H1 (cell line): ENCODE results near the gene ATP1B3. TPM values are rescaled to one million over a fixed set of nuclear protein-coding genes. Genes with fewer than 3 reads are reported as not detected.

Source experiments
- CTCF ChIA-PET: fragments of 300-600 bp; sonication (Branson Sonifier 250); formaldehyde crosslinking; loops from one replicate; lab custom pipeline; 2021; ENCODE audit not compliant: partially characterized antibody; lab: Charles Lee
- POLR2A ChIA-PET: fragments of 300-600 bp; sonication (Branson Sonifier 250); formaldehyde crosslinking; loops from one replicate; lab custom pipeline; 2021; ENCODE audit warnings: inconsistent platforms; ENCODE audit not compliant: partially characterized antibody; lab: Charles Lee
- DNase-seq, 2 experiments: peaks; one replicate each; pipeline versions ENCODE4 v3.0.0 to v3.0.0-alpha.2; 2010 to 2022; ENCODE audit warnings: low spot score in 2 of 2, low read depth in 1 of 2, mixed read lengths in 1 of 2
- FAIRE-seq: peaks from 2 replicates; lab custom pipeline; 2011; peaks lifted over from hg19 to GRCh38; lab: Jason Lieb, UNC
- H2AFZ ChIP-seq: 2 replicates; pipeline ENCODE4 v1.8.1; 2012; ENCODE audit warnings: low read length, inconsistent platforms
- H2AK5ac ChIP-seq: 2 replicates; pipeline ENCODE4 v1.6.1; 2013; ENCODE audit warnings: low read depth, low read length
- H2BK120ac ChIP-seq: replicated peaks from 2 replicates; pipeline ENCODE3; 2013; ENCODE audit warnings: low read depth, low read length, inconsistent platforms
- H2BK12ac ChIP-seq: 2 replicates; pipeline ENCODE4 v1.6.1; 2013; ENCODE audit warnings: low read depth, low read length
- H2BK15ac ChIP-seq: 2 replicates; pipeline ENCODE4 v1.6.1; 2013; ENCODE audit warnings: low read length
- H2BK20ac ChIP-seq: 2 replicates; pipeline ENCODE4 v1.6.1; 2013; ENCODE audit warnings: low read length
- H2BK5ac ChIP-seq: 2 replicates; pipeline ENCODE4 v1.6.1; 2013; ENCODE audit warnings: low read depth, low read length
- H3K14ac ChIP-seq: 2 replicates; pipeline ENCODE4 v1.6.1; 2013; ENCODE audit warnings: inconsistent platforms; ENCODE audit not compliant: insufficient read length
- H3K18ac ChIP-seq: 2 replicates; pipeline ENCODE4 v1.6.1; 2013; ENCODE audit warnings: low read length; ENCODE audit errors: extremely low read depth
- H3K23ac ChIP-seq: 2 replicates; pipeline ENCODE4 v1.6.1; 2013; ENCODE audit warnings: inconsistent platforms; ENCODE audit not compliant: insufficient read length
- H3K23me2 ChIP-seq: 2 replicates; pipeline ENCODE4 v1.6.1; 2013; ENCODE audit warnings: low read depth, low read length
- H3K27ac ChIP-seq: 2 replicates; pipeline ENCODE4 v1.6.1; 2011; ENCODE audit warnings: low read depth, low read length, inconsistent platforms
- H3K27me3 ChIP-seq, 4 experiments: replicated peaks in 1 of 4; 1 replicate in 1 of 4; 2 replicates in 3 of 4; pipeline versions ENCODE4 v1.6.1 to v1.8.1; 2011 to 2013; ENCODE audit warnings: low read length in 3 of 4, mild to moderate bottlenecking in 3 of 4, inconsistent platforms in 2 of 4, mixed read lengths in 2 of 4, moderate library complexity in 1 of 4; ENCODE audit not compliant: control insufficient read depth in 3 of 4, insufficient read depth in 3 of 4; ENCODE audit errors: extremely low read depth in 1 of 4
- H3K36me3 ChIP-seq, 4 experiments: 2 replicates each; pipeline versions ENCODE4 v1.6.1 to v1.8.1; 2011 to 2013; ENCODE audit warnings: mild to moderate bottlenecking in 4 of 4, low read length in 3 of 4, moderate library complexity in 2 of 4, control low read depth in 1 of 4, inconsistent platforms in 1 of 4; ENCODE audit not compliant: insufficient read depth in 4 of 4, control insufficient read depth in 2 of 4
- H3K4ac ChIP-seq: replicated peaks from 2 replicates; pipeline ENCODE3; 2013; ENCODE audit warnings: low read length, low read depth, mixed read lengths, inconsistent platforms; ENCODE audit not compliant: insufficient read length
- H3K4me1 ChIP-seq, 4 experiments: replicated peaks in 1 of 4; 1 replicate in 1 of 4; 2 replicates in 3 of 4; pipeline versions ENCODE4 v1.6.1 to v1.8.1; 2011 to 2013; ENCODE audit warnings: low read length in 3 of 4, inconsistent platforms in 2 of 4, mixed read lengths in 1 of 4; ENCODE audit not compliant: insufficient read depth in 4 of 4, control insufficient read depth in 3 of 4
- H3K4me2 ChIP-seq, 2 experiments: 2 replicates each; pipeline versions ENCODE4 v1.6.1 to v1.8.1; 2011 to 2013; ENCODE audit warnings: low read depth in 2 of 2, low read length in 2 of 2, control low read depth in 1 of 2, inconsistent platforms in 1 of 2, mild to moderate bottlenecking in 1 of 2; ENCODE audit not compliant: insufficient read depth in 1 of 2
- H3K4me3 ChIP-seq, 4 experiments: fragments of 200-600, 300-600 bp in 1 of 4; sonication (generic), shearing (Covaris generic), sonication (Bioruptor Twin) in 1 of 4; 2 replicates each; pipeline versions ENCODE4 v1.5.1 to v1.8.1; 2011 to 2016; ENCODE audit warnings: low read length in 4 of 4, low read depth in 3 of 4, control low read depth in 2 of 4, inconsistent platforms in 2 of 4, mild to moderate bottlenecking in 2 of 4, mixed read lengths in 1 of 4, moderate library complexity in 1 of 4; ENCODE audit not compliant: insufficient read depth in 2 of 4; ENCODE audit errors: extremely low read depth in 1 of 4
- H3K56ac ChIP-seq: replicated peaks from 2 replicates; pipeline ENCODE3; 2013; ENCODE audit warnings: low read depth, mild to moderate bottlenecking, mixed read lengths, low read length, inconsistent platforms; ENCODE audit not compliant: insufficient read length
- H3K79me1 ChIP-seq: 2 replicates; pipeline ENCODE4 v1.6.1; 2013; ENCODE audit warnings: low read depth, low read length, control low read depth
- H3K79me2 ChIP-seq, 2 experiments: 2 replicates each; pipeline versions ENCODE4 v1.6.1 to v1.8.1; 2012 to 2013; ENCODE audit warnings: low read length in 2 of 2, mild to moderate bottlenecking in 2 of 2, inconsistent platforms in 1 of 2; ENCODE audit not compliant: insufficient read depth in 2 of 2, control insufficient read depth in 1 of 2
- H3K9ac ChIP-seq, 4 experiments: replicated peaks in 1 of 4; 1 replicate in 1 of 4; 2 replicates in 3 of 4; pipeline versions ENCODE4 v1.6.1 to v1.8.1; 2011 to 2013; ENCODE audit warnings: low read depth in 3 of 4, low read length in 3 of 4, control low read depth in 2 of 4, mild to moderate bottlenecking in 2 of 4, moderate library complexity in 2 of 4, inconsistent platforms in 1 of 4; ENCODE audit errors: extremely low read depth in 1 of 4
- H3K9me3 ChIP-seq, 2 experiments: 2 replicates each; pipeline versions ENCODE4 v1.6.1 to v1.8.1; 2012 to 2013; ENCODE audit warnings: mild to moderate bottlenecking in 2 of 2, moderate library complexity in 2 of 2, control low read depth in 1 of 2, inconsistent platforms in 1 of 2, low read depth in 1 of 2, low read length in 1 of 2, mixed read lengths in 1 of 2; ENCODE audit not compliant: insufficient read depth in 2 of 2
- H4K20me1 ChIP-seq, 2 experiments: replicated peaks in 1 of 2; 2 replicates each; pipeline versions ENCODE3 to v1.8.1; 2011 to 2013; ENCODE audit warnings: inconsistent platforms in 2 of 2, low read length in 2 of 2, mild to moderate bottlenecking in 1 of 2; ENCODE audit not compliant: insufficient read depth in 2 of 2, control insufficient read depth in 1 of 2
- H4K5ac ChIP-seq: 2 replicates; pipeline ENCODE4 v1.6.1; 2013; ENCODE audit warnings: low read length, low read depth, mixed read lengths, inconsistent platforms; ENCODE audit not compliant: insufficient read length
- H4K8ac ChIP-seq: 2 replicates; pipeline ENCODE4 v1.8.0; 2013; ENCODE audit warnings: mild to moderate bottlenecking, moderate library complexity, low read length, inconsistent platforms; ENCODE audit not compliant: insufficient read depth; ENCODE audit errors: extremely low read depth
- H4K91ac ChIP-seq: replicated peaks from 2 replicates; pipeline ENCODE3; 2013; ENCODE audit warnings: low read length, mixed read lengths, inconsistent platforms; ENCODE audit not compliant: insufficient read length
- BACH1 ChIP-seq: IDR thresholded peaks from 2 replicates; pipeline ENCODE4 v1.6.1; 2012; ENCODE audit warnings: low read length, improper control_type of control experiment
- EP300 ChIP-seq, 2 experiments: IDR thresholded peaks; 1 replicate in 1 of 2; 2 replicates in 1 of 2; pipeline ENCODE4 v1.6.1; 2011 to 2012; ENCODE audit warnings: low read depth in 2 of 2, low read length in 2 of 2, mild to moderate bottlenecking in 2 of 2, borderline replicate concordance in 1 of 2, inconsistent platforms in 1 of 2, moderate library complexity in 1 of 2
- GTF2F1 ChIP-seq: IDR thresholded peaks from 2 replicates; pipeline ENCODE4 v1.6.1; 2012; ENCODE audit warnings: low read depth, low read length, improper control_type of control experiment, borderline replicate concordance
- RNF2 ChIP-seq: fragments of 200-900, 300-1000 bp; sonication (generic); IDR thresholded peaks from 2 replicates; pipeline ENCODE4 v1.7.1; 2016; ENCODE audit warnings: borderline replicate concordance, low read depth, mild to moderate bottlenecking, antibody characterized with exemption, low read length; ENCODE audit not compliant: poor library complexity, severe bottlenecking; ENCODE audit errors: missing control alignments
- YY1 ChIP-seq: IDR thresholded peaks from 2 replicates; pipeline ENCODE4 v1.6.1; 2011; ENCODE audit warnings: low read depth, mild to moderate bottlenecking, low read length
- ZNF274 ChIP-seq: IDR thresholded peaks from 2 replicates; pipeline ENCODE4 v1.7.0; 2012; ENCODE audit warnings: low read length, borderline replicate concordance; ENCODE audit errors: extremely low read depth
- WGBS, 2 experiments: shearing (Covaris generic) in 1 of 2; methylation state at CpG; one replicate each; pipeline versions ENCODE4 v1.1.6 to v1.1.7; 2013 to 2015; ENCODE audit warnings: low lambda C conversion rate in 2 of 2, mixed read lengths in 2 of 2, inconsistent platforms in 1 of 2, low coverage in 1 of 2, missing lambda C conversion rate in 1 of 2; ENCODE audit not compliant: insufficient replicate concordance in 2 of 2, insufficient coverage in 1 of 2, insufficient read length in 1 of 2; ENCODE audit errors: extremely low coverage in 1 of 2, missing lambda C conversion rate in 1 of 2; 5-methylcytosine and 5-hydroxymethylcytosine counted together
- polyA plus RNA-seq, 7 experiments: library from polyadenylated mRNA; depleted of rRNA in 3 of 7; stranded (reverse) in 5 of 7; unstranded in 2 of 7; fragments of >200 nt in 5 of 7; fragments of 200-250 nt in 2 of 7; gene quantifications; 1 replicate in 5 of 7; 2 replicates in 1 of 7; 4 replicates in 1 of 7; pipeline versions ENCODE4 v1.2.1 to v1.2.3, GENCODE V29; 2011 to 2013; ENCODE audit warnings: missing spikeins in 2 of 7, mixed read lengths in 2 of 7
- total RNA-seq: library from RNA; stranded (reverse); fragmentation: NEBNext Ultra II Directional; extraction: Animal tissue kit (Norgen Biotek cat#: 25700); gene quantifications from 2 replicates; pipeline ENCODE4 v1.2.1, GENCODE V29; 2021

The ATP1B3 gene
- total and polyA plus RNA-seq, 2 of the 8 experiments (the other 6 are each of a cell fraction or from before 2014, with no cell fraction given): 233 to 342 TPM

- no peak overlapping the region for H3K4me2 ChIP-seq
- H2BK20ac ChIP-seq: no peak overlapping the region
- no peak overlapping the region for H4K8ac ChIP-seq
- no peaks in the 10 kb centered on the region; a peak in 1 of 7 replicates for H3K4me1 ChIP-seq
- H4K5ac ChIP-seq: no peak overlapping the region
- CTCF ChIA-PET: interaction anchor here (0.6 to 1.9 kb wide), 5 partner anchors 14 to 662 kb away, joined by 3 to 5 read pairs (median 4); no protein-coding TSS in a partner anchor
- H3K36me3 ChIP-seq: peaks cover 2 to 32% (median 17%) of the 10 kb centered on the region in 4 experiments; a peak in 5 of 8 replicates
- H2BK120ac ChIP-seq: no peak overlapping the region
- no peak for FAIRE-seq
- no peak overlapping the region for H3K4me3 ChIP-seq
- H3K27me3 ChIP-seq: no peaks in the 10 kb centered on the region
- no peak overlapping the region for H2BK15ac ChIP-seq
- H3K9ac ChIP-seq: no peak overlapping the region
- no peaks in the 10 kb centered on the region for H3K9me3 ChIP-seq
- WGBS, 2 experiments: 95% methylated on average over 4 of the region's 4 CpGs; no CpG with 5 or more reads in 1 of the 2 experiments
- no peak overlapping the region for H3K27ac ChIP-seq
- no peaks in the 10 kb centered on the region for H3K23me2 ChIP-seq
- H3K56ac ChIP-seq: no peak overlapping the region
- no peak overlapping the region for H3K4ac ChIP-seq
- H3K79me2 ChIP-seq: no peaks in the 10 kb centered on the region
- no peaks in the 10 kb centered on the region for H4K20me1 ChIP-seq
- H3K18ac ChIP-seq: no peak overlapping the region
- H3K79me1 ChIP-seq: no peaks in the 10 kb centered on the region; the same call in 1 of the 2 replicates
- no peak overlapping the region for H2BK5ac ChIP-seq
- POLR2A ChIA-PET: no interaction called here
- no peak overlapping the region for H2AFZ ChIP-seq
- peak in 1 of 2 experiments; percentile 23 for DNase-seq
- no peak overlapping the region for H3K23ac ChIP-seq
- H2BK12ac ChIP-seq: no peak overlapping the region
- H3K14ac ChIP-seq: no peak overlapping the region
- no peak overlapping the region for H2AK5ac ChIP-seq
- H4K91ac ChIP-seq: no peak overlapping the region
- TF ChIP-seq EP300 (IDR thresholded peaks at IDR 0.05; ENCODE audit: borderline replicate concordance in 1 of 2, low read depth in 2 of 2, low read length in 2 of 2) (no peak), ZNF274 (no peak), RNF2 (no peak), YY1 (no peak), BACH1 (no peak), GTF2F1 (no peak)
These were observed 74.4 kb downstream of the ATP1B3 start for GRCh38 chr3:141950572-141951493.
